Stimulated activated CD8-positive, alpha-beta memory T cell treated with anti-CD3 and anti-CD28 coated beads, Interleukin-7, amount 100 ng/mL, for 48 hours (primary cell): ENCODE measurements around the gene ELN.

ENCODE experiments used
- DNase-seq, 2 donors: peaks; one replicate each; pipeline ENCODE4 v3.0.0-alpha.2; 2020; ENCODE audit warnings: low read depth in 1 of 2; ENCODE audit errors: extremely low read depth in 1 of 2

Gene ELN

DNA sequence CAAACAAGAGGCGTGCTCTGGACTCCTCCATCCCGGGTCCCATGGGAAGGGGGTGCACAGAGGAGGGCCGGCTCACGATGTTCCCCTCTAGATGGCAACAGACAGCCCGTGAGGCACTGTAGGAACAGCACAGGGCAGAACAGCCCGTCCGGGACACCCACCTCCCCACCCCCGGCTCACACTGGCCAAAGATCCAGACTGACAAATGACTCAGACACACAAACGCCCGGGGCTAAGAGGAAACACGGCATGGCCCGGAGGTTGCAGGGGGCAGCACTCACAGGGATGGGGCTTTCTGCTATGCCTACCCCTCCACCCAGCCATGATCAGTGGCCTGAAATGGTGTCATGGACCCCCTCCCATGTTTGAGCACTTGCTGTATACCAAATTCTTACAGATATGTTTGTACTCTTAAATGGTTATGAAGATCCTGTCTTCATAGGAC, 4.9 kb upstream of the ELN start:
- DNase-seq = no peak

DNA sequence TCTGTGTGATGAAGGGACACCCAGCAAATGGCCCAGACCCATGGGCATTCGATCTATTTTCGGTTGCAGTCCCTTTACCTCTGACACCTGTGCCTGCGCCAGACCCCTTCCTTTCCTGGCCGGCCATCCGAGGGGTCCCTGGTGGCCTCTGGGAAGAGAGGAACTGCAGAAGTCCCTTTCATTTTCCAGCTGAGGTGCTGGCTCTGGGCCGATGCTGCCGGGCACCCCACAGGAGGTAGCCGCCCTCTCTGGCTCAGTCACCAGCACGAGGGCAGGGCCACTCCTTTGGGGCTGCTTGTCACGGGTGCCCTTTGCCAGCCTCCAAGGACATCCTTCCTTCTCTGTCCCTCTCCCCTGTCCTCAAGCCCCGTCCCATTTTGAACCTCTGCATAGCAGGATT, 4.2 kb upstream of the ELN start:
- no peak for DNase-seq

DNA sequence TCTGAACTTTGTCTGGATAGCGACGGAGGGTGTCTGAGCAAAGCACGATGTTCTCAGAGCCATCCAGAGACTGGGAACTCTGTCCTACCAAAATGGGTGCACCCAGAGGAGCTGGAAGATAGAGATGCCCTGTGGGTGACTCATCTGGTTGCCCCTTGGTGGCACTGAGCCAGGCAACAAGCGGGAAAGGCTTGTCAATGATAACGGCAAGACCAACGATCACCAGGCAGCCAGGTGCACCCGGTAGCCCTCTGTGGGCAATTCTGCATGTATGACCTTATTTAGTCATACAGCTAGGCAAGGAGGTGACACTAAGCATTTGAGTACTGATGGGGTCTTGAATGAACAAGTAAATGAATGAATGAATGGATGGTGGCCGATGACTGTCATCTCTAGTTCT, 2.8 kb upstream of the ELN start:
- no peak for DNase-seq

DNA sequence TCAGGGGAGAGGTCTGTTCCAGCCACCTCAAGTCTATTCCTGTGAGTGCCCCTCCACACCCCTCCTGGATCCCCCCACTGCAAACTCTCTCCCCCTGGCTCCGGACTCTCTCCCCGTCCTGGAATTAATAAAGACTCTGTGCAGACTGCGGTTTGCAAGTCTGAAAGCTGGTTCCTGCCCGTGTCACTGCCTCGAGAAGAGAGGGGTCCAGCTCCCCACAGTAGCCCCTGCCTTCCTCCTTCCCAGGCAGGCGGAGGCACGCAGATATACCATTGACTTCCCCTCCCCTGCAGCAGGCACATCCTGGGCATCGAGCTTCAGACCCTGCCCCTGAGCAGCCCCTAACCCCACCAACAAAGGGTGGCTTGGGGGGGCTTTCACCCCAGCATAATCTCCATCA, 2.2 kb upstream of the ELN start:
- no peak for DNase-seq

DNA sequence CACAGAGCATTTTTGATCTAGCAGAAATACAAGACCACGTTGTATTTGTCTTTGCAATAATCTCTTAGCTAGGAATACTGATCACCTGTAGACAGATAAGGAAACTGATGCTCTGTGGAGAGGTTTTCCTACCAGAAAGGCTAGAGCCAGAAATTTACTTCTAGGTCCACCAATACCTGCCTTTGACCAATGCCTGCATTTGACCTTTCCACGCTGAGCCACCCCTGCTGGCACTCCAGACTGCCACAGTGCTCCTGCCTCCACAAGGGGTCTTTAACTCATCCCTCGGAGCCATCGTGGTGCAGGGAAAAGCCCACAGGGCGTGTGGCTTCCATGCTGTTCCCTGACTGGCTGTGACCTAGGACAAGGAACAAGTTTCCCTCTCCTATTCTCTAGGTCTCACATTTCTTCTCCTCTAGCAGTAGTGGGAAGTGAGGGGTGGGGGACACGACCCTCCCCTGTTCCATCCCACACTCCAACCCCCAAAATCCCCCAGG, 1.5 kb upstream of the ELN start:
- no peak for DNase-seq

DNA sequence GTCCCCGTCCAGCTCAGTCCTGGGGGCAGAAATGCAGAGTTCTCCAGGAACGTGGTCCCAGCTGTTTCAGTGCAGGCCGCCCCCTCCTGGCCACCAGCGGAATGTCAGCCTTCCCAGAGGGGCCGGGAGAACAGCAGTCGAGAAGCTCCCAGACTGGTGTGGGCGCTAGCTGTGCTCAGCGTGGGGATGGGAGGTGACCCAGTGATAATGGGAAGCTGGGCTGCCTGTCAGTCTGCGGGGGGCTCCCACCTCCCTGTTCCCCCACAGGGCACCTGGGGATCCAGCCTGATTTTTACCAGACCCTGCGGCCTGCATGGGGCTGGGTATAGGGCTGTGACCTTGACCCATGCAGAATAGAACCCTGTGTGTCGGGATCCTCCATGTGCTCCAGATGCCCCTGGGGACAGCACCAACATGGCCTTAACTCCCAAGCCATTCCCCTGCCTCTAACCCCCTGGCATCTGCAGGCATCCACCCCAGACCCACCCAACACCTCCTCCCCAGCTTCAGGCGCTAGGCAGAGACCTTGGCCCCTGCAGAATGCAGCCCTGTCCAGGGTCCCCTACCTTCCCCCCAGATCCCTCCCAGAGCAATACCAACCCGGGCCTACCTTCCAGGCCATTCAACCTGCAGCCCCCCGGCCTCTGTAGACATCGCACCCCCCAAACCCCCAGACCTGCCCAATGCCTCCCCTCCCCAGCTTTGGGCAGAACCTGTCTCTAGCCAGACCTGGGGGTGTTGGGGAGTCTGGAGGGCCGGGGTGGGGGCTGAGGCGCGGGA, 880 bp upstream of the ELN start:
- peak; percentile 14 to 25 for DNase-seq

DNA sequence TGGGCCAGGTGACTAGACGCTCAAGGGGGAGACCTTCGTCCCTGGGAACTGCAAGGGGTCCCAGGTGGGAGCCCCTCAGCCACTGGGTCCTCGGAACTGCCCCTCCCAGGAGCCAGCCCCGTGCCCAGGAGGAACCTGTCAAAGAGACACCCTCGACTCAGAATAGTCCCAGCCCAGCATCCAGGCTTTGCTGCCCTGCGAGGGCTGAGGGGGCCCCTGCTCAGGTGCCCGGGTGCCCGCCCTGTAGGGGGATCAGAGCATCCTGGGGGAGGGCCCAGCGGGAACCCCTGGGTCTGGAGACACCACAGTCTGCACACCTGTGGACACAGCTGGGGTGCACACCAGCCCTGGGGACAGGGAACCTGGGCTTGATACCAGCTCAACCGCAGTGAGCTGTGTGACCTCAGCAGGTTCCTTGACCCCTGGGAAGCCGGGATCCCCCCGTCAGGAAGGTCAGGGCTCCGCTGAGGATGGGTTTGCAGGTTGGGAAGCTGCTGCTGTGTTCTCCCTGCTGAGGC, 407 bp downstream of the ELN start:
- DNase-seq = no peak

DNA sequence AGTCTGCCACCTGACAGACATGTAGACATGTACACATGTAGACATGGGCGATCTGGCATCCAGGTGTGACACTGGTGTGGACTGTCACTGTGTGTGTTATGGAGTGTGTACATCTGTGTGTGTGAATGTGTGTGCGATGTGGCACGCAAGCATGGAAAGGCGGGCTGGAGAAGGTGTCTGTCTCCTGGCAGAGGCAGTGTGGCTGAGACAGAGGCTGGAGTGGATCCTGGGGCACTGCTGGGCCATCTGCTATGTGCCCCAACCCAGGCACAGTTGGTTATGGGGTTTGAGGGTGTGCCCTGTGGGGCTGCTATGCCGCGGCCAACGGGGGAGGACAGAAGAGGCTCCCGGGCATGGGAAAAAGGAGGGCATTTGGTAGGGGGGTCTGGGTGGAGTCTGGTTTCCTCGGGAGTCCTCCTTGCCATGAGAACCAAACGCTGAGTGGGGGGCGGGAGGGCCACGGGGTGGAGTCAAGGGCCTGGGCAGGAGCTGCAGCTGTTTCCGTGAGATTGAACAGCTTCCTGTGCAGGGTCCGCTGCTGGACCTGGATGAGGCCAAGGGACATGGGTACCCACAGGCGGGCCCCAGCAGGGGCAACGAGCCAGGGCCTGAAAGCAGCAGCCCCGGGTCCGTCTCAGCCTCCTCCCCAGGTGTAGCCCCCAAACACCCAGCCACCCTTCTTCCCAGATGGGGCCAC, 1.3 kb downstream of the ELN start:
- no peak for DNase-seq

DNA sequence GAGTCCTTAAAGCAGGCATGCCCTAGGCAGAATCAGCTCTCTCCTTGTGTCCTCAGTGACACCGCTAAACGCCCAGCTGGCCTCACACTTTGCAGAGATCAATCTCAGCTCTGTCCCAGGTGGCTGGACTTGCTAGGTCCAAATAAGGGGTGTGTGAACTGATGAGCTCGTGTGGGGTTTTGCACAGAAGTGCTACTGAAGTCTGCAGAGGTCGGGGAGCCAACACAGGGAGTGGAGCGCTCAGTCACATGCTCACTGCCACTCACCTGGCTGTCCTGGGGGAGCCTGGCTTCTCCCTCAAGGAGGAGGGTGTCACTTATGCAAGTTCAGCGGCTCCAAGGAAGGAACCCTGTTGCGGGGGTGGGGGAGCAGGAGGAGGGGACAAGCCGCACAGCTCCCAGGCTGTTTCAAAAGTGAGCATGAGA, 2.0 kb downstream of the ELN start:
- DNase-seq = no peak

DNA sequence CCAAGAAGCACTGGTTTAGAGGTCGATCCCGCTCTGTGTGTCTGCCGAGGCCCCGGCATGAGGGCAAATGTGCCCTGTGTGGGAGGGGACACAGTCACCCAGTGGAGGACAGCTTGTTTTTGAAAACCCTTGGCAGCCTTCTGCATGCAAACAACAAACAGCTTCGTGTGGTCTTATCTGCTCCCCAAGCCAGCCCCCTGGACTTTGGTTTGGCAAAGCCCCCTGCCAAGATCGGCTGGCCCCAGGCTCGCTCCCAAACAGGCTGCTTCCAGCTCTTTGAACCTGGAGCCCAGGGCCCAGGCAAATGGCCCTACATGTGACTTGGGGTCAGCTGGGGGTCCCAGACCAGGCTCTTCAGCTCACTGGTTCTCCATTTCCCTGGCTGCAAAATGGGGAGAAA, 2.9 kb downstream of the ELN start:
- no peak for DNase-seq

DNA sequence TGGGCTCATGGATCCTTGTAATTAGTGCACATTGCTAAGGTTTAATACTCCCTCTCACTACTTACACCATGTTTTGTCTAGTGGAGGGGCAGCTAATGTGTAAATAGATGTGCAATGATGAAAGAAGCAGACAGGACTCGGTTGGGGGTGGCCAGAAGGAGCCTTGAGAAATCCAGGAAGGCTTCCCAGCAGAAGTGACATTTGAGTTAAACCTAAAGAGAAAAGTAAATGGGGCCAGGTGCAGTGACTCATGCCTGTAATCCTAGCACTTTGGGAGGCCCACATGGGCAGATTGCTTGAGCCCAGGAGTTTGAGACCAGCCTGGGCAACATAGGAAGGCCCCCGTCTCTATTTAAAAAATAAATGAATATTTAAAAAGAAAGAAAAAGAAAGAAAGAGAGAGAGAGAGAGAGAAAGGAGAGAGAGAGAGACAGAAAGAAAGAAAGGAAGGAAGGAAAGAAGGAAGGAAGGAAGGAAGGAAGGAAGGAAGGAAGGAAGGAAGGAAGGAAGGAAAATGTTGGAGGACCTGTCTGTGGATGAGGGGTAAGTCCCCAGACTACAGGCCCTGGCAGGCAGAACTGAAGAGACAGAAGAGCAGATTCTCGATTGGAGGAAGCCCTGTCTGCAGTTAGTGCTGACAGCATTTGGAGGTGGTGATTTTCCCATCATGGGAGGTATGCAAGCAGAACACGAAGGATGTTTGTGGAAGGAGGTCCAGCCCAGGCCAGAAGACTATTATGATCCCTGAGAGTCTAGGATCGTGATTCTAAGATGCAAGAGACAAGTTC, 3.6 kb downstream of the ELN start:
- no peak for DNase-seq

DNA sequence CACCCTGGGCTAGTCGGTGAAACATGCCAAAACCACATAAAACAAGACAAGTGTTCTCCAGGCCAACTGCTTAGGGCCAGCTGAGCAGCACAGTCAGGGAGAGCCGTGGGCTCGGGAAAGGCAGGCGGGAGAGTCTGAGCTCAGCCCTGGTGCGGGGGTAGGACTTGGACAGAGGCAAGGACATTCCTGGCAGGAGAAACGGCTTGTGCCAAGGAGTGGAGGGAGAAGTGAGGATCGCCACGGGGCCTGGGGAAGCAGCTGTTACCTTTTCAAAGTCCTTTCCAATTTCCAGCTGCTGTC, 4.2 kb downstream of the ELN start:
- DNase-seq = no peak

DNA sequence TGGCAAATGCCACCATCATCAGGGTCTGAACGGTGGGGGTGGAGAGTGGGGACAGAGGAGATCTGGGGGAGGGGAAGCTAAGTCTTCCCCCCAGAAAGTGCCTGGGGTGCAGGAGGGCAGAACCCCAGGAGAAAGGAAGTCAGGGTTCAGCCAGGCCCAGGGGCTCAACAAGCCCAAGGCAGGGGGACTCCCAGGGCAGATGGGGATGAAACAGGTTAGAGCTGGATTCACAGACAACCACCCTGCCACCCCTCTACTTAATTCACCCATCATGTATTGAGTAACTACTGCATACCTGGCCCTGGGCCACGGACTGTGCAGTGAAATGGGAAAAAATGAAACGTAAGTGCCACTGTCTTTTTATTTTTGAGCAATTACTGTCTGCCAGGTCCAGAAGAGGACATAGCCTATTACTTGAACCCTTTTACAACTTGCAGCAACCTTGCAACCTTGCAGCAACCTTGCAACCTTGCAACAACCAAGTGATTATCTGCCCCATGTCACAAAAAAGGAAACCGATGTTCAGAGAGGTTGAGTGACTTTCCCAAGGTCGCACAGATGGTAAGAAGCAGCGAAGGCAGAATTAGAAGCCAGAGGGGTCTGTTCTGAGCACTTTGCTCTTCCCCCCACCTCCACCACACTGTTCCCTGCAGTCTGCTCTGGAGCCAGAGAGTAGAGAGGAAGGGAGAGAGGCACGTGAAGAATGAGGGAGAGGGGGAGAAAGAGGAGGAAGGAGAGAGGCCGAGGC, 4.8 kb downstream of the ELN start:
- DNase-seq = no peak

DNA sequence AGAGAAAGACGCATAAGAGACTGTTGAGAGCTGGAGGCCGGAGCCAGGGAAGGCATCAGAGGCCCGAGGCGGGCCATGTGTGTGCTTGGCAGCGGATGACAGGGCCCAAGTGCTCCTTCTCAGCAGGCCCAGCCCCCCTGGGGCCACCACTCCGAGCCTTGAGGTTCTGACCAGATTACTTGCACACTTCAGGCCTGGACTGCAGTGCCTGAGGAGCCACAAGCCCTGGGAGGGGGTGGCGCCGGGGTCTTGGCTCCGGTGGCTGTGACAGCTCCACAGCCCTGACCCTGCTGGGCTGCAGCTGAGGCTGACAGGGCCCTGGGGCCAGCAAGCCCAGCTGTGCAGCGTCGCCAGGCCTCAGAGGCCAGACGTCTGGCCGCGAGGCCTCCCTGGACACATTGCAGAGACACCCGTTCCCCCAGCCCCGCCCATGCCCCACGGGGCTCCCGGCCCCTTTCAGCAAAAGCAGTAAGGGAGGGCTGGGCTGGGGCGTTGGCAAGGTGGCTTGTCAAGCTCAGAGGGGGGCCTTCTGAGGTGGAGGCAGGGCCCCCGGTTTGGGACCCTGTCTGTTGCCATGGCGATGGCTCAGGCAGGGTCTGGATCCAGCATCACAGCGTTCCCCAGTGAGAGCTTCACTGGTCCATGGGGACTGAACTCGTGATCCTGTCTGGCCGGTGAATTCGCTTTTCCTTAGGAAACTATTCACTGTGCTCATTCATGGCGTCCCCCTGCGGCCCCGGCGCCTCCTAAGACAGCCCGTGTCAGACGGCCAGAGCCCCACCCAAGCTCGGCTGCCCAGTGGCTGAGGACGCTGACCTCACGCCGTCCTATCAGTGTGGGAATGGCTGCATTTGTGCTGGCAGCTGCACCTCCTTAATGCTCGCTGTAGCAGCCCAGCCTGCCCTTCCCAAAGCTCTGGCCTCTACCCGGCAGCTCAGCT, 5.7 kb downstream of the ELN start:
- DNase-seq = no peak

DNA sequence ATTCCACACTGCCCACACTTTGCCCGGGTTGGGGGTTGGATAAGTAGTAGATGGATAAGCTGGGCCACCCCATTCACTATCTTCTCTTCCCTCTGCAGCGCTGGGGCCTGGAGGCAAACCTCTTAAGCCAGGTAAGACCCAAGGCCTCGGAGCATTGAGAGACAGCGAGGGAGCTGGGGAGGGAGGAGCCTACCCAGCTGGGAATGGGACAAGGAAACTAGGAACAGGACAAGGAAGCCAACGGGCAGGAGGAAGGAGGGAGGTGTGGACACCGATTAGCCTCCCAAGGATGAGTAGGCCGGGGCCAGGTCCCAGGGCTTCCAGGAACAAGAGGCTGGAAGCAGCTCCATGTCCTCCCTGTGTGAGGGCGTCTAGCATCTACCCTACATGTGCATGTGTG, 9.6 kb downstream of the ELN start:
- no peak for DNase-seq

DNA sequence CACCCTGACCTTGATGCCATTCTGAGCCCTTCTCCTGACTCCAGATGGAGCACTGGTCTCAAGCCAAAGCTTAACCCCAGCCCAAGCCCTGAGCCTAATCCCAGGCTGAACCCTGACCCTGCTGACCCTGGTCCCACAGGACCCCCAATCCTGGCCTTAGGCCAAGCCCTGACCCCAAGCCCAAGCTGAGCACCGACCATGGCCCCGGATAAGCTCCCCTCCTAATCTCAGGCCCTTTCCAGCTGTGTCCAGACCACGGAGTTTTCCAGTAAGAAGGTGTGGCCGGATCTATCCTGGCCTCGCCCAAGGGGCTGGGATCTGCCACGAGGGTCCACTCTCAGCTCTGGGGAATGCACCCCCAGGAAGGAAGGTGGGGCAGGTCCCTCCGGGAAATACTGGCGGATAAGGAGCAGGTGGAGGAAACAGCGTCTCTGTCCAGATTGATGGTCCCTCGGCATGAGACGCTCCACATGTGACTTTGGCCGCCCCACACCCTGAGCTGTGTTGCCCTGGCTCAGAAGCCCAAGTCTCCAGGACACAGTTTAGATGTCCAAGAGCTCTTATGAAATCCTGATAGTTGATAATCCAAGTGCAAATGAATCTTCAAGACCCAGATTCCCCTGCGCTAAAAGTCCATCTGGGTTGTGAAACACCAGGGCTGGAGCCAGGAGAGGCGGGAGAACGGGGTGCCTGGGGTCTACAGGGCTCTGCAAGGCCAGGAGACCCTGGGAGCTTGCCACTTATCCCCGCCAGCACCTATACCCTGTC, 10.4 kb downstream of the ELN start:
- DNase-seq = no peak

DNA sequence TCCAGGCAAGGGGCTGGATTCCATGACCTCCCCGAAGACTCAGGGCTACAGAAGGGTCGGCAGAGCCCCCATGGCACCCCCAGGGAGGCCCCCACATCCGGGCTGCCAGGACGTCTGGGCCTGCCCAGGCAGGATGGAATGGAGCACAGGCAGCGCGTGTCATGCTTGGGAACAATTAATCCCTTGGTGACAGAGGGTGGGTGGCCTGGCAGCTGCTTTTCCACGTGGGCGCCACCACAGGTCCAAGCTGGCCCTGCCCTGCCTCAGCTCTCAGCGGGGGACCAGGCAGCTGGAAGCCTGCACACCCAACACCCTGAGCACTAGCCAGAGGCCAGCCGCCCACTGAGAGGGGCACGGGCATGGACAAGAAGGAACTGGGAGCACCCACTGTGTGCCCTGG, 11.4 kb downstream of the ELN start:
- no peak for DNase-seq

DNA sequence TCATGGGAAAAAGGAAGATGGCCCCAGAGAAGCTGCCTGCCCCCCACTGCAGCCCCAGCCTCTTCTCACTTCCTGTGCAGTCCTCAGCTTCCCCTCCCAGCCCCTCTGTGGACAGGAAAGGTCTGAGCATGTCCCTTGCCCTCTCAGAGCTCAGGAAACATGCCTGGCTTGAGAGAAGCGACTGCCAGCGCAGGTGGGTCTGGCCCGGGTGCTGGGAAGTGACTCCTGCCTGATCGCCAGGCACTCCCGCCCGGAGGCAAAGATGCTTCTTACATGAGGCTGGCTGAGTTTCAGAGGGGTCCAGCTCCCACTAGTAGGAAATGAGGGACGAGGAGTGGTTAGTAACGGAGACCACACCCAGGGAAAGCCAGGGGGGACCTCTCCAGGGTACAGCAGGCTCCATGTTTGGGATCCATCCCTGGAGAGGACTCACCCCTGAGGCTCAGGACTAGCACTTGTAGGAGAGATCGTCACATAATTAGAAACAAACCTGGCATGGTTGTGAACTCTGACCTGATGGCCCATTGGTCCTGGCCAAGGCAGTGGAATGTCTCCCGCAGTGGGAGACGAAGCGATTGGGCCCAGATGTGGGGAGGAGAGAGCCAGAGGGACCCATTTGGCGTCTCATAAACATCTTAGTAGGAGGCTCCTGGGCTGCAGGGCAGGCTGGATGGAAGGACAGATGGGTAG, 12.3 kb downstream of the ELN start:
- DNase-seq = no peak
